ENCODE results near the gene NCF4.

NCF4 gene

DNA sequence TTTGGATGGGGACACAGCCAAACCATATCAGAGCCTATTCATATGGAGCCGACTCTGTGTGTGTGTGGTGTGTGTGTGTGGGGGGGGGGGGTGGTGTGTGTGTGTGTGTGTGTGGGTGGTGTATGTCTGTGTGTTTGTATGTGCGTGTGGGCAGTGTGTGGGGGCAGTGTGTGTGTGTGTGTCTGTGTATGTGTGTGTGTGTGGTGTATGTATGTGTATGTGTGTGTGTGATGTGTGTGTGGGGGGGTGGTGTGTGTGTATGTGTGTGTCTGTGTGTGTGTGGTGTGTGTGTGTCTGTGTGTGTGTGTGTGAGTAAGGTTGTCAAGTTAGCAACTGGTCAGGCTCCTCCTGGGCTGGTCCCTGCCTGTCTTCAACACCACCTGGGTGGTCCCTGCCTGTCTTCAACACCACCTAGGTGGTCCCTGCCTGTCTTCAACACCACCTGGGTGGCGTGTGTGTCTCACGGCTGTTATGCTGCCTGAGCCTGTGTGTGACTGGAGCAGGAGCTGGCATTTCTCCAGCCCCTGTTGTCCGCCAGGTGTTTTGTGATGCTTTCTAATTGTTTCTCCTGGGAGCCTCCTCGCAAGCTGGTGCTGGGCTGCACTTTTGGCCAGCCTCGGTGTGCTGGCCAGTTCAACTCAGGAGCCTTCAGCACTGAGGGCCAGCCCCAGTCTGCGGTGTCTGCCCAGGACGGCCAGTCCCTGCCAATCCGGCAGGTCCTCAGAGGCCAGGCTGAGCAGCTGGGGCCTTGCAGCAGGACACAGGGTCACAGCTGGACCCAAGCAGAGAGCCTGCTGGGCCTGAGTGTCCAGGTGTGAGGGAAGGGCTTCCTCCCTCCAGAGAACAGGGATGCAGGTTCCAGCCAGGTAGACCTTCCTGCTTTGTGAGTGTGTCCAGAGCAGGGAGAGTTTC lies 22.4 kb upstream of the NCF4 start:
- DNase-seq, result no peak

DNA sequence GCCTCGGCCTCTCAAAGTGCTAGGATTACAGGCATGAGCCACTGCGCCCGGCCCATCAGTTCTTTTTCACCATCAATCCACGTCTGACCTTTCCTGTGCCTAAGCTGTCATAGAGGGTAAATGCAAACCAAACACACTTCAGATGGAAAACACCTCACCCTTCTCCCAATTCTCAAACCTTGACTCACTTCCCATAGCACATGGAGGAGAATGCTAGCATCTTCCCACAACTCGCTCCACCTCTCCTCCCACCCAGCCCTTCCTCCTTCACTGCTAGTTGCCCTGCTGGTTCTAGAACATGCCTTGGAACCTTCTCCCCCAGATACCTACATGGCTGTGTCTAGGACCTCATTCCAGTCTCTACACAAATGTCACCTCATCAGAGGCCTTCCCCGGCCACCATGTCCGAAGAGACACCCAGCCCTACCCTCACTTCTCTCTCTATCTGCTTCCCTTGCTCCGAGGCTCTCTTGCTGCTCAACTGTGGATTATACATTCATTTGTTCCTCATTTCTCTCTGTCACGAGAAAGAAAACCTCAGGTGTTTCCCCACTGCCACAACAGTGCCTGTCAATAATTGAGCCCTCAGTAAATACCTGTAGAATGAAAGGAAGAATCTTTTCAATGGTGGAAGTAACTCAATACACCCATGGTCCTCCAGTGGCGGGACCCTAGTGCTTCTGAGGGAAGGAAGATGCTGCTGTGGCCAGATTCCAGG lies 21.3 kb upstream of the NCF4 start:
- DNase-seq, result no peak

DNA sequence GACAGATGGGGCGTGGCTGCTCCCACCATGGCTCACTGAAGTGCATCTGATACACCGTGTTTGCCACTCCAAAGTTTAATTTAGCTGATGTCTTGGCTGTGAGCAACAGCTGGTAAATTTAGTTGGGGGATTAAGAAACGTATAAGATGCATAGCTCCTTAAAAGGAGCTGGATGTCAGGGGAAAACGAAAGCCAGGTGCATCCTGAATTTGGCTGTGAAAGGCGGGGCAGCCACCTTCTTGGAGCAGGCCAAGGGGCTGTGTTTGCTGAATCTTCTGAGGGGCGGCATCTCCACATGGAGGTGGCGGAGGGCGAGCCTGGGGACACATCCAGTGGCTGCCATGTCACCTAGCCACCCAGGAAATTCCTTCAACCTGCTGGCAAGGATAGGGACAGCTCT lies 20.7 kb upstream of the NCF4 start:
- DNase-seq, result no peak

DNA sequence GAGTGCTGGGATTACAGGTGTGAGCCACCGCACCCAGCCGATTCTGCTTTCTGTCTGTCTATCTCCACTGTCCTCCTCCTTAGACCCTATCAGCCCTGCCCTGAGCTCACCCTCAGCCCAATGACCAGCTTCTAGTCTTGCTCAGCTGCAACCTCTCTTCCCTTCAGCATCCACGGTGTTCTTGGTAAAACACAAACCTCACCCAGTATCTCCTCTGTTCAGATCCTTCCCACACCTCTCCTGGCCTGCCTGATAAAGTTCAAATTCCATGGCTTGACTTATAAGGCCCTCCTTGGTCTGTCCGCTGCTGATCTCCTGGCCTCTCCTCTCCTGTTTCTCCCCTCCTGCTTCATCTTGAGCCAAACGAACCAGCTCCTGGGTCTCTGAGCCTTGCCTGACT lies 14.5 kb upstream of the NCF4 start:
- no peak for DNase-seq

DNA sequence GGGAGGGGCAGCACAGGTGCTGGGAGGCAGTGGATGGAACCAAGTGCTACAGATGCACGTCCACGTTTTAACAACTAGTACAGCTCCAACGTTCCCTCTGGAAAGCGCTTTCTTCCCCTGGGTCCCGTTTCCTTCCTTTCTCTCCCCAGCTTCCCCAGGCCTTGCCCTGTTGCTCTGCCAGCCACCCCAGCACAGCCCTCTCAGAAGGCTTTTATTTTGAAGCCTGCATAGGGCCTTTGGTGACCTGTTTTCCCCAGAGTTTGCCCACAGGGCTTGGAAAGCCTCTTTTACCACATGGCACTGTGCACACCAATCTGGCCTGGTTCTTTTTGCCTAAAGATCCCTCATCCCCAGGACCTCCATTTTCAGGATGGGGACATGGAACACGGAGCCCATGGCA lies 13.9 kb upstream of the NCF4 start:
- no peak for DNase-seq

DNA sequence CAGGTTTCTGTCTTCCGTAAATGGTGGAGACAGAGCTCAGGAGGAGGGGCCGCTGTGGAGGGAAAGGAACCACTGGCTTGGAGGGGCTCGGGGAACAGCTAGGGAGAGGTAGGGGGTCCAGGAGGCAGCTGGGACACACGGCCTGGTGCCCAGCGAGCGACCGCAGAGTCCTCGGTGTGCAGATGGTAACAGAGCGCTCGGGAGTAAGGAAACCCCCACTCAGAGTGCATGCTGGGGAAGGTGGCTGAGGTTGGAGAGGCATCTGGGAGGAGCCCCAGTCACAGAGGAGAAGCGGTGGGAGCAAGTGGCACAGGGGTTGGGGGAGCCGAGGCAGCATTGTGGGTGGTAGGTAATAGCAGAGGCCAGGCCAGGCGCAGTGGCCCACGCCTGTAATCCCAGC lies 10.8 kb upstream of the NCF4 start:
- peak; percentile 23 for DNase-seq

DNA sequence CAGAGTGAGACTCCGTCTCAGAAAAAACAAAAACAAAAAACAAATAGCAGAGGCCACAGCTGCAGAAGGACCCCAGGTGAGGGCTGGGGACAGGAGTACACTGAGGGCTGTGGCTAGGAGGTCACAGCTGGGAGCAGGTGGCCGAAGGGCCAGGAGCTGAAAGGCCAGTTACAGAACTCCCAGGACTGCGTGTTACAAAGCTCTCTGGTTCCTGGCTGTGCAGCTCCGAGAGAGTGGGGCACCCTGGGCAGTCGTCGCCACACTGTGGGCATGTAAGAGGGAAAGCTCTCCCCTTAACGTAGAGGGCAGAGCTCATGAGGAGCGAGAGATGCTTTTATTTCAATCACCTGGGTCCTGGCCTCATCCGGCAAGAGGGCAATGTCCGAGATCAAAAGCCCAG lies 10.1 kb upstream of the NCF4 start:
- DNase-seq, result no peak

DNA sequence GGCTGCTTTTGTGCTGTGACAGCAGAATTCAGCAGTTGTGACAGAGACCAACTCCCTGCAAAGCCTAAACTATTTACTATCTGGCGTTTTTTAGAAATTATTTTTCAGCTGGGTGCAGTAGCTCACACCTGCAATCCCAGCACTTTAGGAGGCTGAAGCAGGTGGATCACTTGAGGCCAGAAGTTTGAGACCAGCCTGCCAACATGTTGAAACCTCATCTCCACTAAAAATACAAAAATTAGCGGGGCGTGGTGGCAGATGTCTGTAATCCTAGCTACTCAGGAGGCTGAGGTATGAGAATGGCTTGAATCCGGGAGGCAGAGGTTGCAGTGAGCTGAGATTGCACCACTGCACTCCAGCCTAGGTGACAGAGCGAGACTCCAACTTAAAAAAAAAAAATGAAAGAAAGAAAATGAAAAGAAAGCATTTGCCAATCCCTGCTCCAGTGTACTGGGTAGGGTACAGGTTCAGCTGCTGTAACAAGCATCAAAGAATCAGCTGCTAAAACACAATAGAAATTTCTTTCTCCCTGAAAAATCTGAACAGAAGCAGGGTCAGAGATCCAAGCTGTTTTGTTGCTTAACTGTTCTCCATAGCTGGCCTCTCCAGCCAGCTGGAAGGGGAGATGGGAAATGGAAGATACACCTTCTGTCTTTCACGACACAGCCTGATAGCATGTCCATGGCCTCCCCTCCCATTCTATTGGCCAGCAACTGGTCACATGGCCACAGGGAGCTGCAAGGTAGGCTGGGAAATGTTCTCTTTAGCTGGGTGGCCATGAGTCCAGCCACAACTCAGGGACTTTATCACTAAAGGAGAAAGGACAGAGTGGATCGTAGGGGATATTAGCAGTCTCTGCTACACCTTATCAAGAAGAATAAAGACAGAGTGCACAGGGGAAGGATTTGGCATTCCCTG lies 8.5 kb upstream of the NCF4 start:
- no peak for DNase-seq

DNA sequence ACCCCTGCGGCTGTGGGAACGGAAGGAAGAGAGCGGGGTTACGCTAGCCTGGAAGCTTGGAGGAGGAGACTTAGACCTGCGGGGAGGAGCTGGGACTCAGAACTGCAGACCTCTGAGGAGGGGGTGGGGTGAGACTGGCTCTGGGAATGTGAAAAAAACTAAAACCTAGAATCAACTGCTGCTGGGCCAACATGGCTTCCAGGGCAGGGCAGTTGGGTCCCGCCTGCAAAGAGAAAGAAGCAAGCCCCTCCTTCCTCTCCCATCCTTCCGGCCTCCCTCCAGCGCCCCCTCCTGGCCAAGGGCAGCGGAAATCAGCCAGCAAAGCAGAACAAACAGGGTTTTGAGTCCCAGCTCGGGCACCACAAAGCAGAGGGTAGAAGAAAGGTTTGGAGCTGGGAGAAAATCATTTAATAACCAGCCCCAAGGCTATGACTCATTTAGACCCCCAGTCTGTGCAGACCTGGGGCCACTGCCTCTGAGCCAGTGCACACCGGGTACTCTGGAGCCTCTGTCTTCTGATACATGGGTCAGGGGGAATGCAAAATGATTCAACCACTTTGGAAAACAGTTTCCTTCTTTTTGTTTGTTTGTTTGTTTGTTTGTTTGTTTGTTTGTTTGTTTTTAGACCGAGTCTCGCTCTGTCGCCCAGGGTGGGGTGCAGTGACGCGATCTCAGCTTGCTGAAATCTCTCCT lies 7.3 kb upstream of the NCF4 start:
- peak; percentile 79 for DNase-seq

DNA sequence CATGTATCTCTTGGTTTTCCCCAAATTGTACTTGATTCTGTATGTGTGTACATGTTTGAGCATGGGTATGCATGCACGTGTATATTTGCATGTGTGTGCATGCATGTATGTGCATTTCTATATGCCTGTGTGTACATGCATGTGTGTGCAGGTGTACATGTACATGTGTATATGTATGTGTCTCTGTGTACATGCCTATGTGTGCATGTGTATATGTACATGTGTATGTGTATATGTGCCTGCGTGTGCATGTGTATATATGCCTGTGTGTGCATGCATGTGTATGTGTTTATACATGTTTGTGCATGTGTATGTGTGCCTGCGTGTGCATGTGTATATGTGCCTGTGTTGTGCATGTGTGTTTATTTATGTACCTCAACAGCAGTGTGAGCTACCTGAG lies 5.3 kb upstream of the NCF4 start:
- DNase-seq, result no peak

DNA sequence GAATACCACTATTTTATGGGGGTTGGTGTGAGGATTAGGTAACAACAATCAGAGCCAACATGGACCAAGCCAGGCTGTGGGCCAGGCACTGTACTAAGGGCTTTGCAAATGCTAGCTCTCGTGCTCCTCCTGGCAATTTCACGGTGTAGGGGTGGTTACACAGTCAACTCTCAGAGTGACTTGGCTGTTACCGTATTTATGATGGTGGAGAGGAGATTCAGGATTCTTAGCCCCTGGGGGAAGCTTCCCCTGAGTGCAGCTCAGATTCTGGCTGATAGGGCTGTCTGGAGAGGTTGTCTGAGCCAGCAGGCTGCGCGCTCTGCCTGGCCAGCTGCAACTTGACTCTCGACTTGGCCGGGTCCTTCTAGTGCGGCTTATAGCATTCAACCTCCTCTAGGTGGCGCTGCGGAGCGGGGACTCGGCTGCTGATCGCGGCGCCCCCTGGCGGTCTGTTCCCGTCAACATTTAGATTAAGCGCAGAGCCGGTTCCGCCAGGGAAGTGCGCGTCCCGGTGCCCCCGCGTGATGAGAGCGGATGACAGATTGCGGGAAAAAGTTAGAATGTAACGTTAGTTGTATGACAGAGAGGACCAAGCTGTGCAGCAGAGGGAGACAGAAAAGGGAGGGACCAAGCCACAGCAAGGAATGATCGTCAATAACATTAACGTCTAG lies 4.5 kb upstream of the NCF4 start:
- peak; percentile 88 for DNase-seq

DNA sequence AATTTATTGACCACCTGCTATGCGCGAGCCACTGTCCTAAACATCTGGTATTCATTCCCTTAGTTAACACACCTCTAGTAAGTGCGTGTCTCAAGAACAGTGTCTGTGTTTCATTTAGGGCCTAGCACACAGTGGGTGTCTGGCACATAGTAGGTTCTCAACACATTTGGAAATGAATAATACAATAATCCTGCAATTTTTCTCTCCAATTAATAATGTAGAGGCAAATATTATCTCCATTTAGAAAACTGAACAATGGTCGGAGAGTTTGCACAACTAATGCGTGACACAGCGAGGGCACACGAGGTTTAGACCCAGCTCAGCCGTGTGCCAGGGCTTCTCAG lies 4.0 kb upstream of the NCF4 start:
- DNase-seq, result no peak

DNA sequence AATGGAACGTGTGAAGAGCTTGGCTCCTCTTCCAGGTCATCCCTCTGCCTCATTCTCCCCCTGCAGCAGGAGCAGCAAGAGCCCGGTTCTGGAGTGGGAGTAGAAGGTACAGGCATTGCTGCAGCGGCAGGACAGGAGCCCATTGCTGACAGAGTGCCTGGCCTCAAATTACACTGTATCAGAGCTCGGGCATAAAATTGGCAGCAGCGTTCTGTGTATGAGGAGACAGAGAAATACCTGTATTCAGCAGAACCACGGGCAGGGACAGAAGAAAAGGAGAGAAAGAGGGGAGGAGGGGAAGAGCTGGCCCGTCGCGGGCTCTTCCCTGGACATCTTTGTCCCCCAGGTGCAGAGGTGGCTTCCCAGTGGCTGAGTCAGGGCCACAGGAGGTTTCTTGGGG lies 2.6 kb upstream of the NCF4 start:
- no peak for DNase-seq

DNA sequence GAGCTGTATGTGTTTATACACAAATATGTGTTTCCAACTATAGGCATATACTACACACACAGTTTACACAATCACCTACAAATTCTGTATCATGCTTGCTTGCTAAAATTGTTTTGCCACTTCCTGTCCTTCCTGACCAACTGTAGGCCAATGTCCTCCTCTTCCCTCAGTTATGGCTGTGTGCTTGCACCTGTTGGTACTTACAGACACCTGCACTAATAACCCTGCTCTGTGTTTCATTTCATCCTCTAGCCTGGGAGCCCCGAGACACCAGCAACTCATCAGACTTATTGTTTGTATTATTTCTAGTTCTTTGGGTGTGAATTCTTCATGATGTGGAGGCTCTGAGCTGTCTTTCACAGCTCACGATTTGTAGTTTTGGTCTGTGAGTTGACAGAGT lies 1.8 kb upstream of the NCF4 start:
- DNase-seq, result no peak

DNA sequence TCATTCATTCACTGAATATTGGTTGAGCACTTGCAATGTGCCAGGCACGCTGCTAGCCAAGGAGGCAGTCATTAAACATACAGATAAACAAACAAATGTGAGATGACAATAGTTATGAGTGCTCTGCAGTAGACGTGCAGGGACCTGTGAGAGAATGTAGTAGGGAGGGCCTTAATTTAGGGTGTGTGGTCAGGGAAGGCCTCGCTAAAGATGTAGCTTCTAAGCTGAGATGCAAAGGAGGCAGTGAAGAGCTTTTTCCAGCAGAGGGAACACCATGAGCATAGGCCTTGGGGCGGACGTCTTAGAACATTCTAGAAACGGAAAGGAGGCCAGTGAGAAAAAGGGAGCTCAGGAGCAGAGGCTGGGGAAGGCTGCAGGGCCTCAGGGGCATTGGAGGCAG lies 789 bp upstream of the NCF4 start:
- DNase-seq, result no peak

DNA sequence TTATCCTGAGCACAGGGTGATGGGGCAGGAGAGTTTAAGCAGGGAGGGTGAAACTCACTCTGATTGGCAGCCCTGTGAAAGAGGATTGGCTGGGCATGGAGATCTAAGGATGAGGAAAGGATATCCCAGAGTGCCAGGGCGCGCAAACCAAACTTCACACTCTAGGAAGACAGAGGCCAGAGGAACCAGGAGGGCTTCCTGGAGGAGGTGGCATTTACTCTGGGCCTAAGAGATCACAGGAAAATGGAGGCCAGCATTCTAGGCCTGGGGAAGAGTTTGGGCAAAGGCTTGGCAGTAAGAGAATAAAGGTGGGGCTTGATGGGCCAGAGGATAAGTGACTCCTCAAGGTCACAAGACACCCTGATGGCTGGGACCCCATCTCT lies 377 bp upstream of the NCF4 start:
- DNase-seq, result no peak

DNA sequence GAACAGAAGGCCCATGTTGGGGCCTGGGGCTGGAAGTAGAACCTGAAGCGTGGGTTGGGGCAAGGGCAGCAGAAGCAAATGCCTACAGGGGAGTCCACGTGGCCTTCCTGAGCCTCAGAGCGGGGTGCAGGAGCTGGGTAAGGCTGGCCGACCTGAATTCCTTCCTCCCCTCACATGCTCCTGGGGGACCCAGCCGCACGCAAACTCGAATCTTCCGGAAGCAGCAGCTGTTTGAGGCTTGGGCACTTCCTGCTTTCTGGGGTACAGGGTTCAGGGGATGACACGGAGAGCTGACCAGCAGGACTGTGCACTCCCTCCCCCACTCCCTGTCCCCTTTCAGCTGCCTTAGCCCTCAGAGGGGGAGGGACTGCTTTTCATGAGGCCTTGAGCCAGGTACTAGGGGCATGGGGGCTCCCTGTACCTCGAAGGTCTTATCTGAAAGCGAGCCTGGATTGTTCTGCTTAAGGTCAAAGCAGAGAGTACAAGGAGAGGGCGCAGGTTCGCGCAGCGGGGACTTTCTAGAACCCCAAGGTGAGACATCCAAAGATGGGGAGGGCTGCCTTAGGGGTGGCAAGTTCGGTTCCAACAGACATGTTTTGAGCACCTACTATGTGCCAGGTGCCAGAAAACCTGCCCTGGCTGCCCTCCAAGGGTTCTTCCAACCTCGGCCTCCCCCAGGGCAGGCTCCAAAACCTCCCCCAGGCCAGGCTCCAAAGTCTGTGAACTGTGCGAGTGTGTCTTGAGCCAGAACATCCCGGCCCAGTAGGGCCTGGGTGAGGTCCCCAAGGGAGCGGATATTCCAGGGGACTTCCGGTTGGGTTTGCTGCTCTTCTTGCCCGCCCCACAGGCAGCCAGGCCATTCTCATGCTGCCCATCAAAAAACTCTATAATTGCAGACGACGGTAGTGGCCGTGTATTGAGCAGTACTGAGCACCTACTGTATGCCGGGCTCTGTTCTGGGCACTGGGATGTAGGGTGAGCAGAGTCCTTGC lies 1.7 kb downstream of the NCF4 start:
- DNase-seq, result no peak

DNA sequence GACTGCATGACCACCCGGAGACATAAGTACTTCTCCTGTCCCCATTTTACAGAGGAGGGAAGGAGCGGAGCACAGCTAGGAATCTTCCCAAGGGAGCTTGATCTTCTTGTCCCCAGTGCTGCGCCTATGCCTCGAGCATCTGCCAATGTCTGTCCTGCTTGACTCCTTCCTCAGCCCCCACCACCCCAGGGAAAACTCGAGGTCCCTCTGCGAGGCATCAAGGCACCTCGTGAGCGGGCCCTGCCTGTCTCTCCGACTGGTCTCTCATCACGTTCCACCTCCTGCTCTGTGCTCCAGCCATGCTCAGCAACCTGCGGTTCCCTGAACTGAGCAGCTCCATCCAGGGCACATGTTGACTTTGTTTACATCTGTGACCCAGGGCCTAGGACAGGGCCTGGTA lies 2.5 kb downstream of the NCF4 start:
- DNase-seq, result no peak

DNA sequence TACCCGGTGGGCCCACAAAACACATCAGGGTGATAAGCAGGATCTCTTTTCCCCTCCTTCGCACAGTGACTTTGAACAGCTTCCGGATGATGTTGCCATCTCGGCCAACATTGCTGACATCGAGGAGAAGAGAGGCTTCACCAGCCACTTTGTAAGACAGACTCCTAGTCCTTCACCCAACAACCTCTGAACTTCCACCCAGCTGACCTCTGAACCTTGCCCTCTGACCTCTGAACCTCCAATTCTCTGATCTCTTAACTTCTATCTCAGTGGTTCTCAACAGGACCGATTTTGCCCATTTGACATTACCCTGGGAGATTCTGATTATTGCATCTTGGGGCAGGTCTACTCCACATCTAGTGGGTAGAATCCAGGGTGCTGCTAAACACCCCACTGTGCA lies 3.2 kb downstream of the NCF4 start:
- DNase-seq, result no peak

DNA sequence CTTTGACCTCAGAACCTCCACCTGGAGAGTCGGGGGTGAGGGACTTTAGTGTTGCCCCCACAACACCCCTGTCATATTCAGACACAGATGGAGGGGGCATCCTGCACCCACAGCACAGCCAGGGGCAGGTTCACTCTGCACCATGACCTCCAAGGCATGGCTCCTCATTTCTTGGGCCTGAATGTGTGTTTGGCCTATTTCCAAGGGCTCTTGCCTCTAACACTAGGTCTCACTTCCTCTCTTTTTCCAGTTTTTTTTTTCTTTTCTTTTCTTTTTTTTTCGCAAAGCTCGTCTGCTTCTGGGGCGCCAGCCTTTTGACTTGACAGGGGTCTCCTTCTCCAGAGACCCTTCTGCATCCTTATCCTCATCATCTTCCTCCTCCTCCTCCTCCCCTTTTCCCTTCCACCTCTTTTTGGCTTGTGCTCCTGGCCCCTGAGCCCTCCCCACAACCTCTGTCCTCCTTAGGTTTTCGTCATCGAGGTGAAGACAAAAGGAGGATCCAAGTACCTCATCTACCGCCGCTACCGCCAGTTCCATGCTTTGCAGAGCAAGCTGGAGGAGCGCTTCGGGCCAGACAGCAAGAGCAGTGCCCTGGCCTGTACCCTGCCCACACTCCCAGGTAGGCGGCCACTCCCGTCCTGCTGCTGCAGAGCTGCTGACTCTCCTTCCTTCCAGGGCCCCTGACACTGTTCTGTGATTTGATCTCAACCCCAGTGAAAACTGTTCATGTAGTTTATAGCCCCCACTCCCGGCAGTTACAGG lies 3.8 kb downstream of the NCF4 start:
- no peak for DNase-seq
